ENCODE results near the gene SPINT1. TPM values are rescaled to one million over a fixed set of nuclear protein-coding genes. Genes with fewer than 3 reads are reported as not detected.
A peak's percentile ranks its signal among the peaks of the same experiment; 100 is the strongest.

Gene SPINT1
- total RNA-seq, 1 experiment from 2014 or later: 2.0 TPM

DNA sequence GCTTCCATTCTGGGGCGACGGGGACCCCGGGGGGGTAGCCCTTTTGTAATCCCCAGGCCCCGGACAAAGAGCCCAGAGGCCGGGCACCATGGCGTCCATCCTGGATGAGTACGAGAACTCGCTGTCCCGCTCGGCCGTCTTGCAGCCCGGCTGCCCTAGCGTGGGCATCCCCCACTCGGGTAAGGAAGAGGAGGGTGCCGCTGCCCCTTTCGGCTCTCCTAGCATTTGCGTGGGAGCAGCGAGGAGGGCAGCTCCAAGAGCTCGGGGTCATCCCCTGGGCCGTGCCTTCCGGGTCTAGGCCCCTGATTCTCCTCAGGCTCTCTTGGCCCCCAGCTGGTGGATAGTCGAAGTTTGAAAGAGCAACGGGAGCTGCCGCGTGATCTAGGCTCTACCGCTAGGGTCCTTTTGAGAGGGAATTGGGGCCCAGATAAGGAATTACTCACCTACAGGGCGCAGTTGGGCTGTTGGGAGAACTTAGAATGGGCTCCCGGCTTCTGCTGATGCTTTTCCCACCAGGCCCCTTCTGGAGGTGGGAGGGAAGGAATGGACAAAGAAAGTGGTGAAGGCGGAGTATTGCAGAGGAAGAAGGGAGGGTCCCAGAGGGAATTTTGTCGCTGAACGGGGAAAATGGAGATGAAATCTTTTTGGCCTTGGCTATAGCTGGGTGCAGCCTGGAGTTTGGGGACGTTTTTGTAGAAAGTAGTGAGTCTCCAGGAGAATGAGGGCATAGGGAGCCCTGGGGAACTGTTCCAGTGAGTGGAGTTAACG is 51.0 kb downstream of the SPINT1 start:
- Histone ChIP-seq H3K4me2 (ENCODE audit: low read depth, low read length, poor library complexity, severe bottlenecking) (peak overlapping the region; percentile 98), H2AFZ (ENCODE audit: low read length) (peak overlapping the region; percentile 44), H3K9ac (ENCODE audit: low read length) (peak overlapping the region; percentile 86), H3K79me2 (ENCODE audit: low read length) (peaks cover 17% of the 10 kb centered on the region), H4K20me1 (ENCODE audit: insufficient read depth, low read depth, low read length) (0 out of 2 replicates have a peak, but pooled peaks cover 3% of the 10 kb centered on the region), H3K9me2 (replicated peaks; ENCODE audit: insufficient read depth, low read length) (no peaks in the 10 kb centered on the region), H3K27me3 (ENCODE audit: low read length) (no peaks in the 10 kb centered on the region), H3K4me3 (ENCODE audit: low read length) (peak overlapping the region; percentile 88), H3K9me3 (ENCODE audit: low read length) (no peaks in the 10 kb centered on the region), H3K27ac (ENCODE audit: low read length) (no peak overlapping the region; the same call in 1 of the 2 replicates), H3K36me3 (ENCODE audit: insufficient read depth, low read length) (0 out of 2 replicates have a peak, but pooled peaks cover 3% of the 10 kb centered on the region), H3K4me1 (ENCODE audit: low read length) (peaks cover 28% of the 10 kb centered on the region)
- DNase-seq: peak; percentile 89

DNA sequence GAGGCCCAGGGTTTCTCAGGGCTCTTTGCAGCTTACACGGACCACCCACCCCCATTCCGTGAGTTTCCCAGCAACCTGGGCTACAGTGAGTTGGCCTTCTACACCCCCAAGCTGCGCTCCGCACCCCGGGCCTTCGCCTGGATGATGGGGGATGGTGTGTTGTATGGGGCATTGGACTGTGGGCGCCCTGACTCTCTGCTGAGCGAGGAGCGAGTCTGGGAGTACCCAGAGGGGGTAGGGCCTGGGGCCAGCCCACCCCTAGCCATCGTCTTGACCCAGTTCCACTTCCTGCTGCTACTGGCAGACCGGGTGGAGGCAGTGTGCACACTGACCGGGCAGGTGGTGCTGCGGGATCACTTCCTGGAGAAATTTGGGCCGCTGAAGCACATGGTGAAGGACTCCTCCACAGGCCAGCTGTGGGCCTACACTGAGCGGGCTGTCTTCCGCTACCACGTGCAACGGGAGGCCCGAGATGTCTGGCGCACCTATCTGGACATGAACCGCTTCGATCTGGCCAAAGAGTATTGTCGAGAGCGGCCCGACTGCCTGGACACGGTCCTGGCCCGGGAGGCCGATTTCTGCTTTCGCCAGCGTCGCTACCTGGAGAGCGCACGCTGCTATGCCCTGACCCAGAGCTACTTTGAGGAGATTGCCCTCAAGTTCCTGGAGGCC is 55.8 kb downstream of the SPINT1 start:
- Histone ChIP-seq H3K9ac (ENCODE audit: low read length) (no peak overlapping the region), H3K27me3 (ENCODE audit: low read length) (no peaks in the 10 kb centered on the region), H3K4me2 (ENCODE audit: low read depth, low read length, poor library complexity, severe bottlenecking) (no peak overlapping the region), H3K27ac (ENCODE audit: low read length) (no peak overlapping the region), H3K9me3 (ENCODE audit: low read length) (no peaks in the 10 kb centered on the region), H3K4me1 (ENCODE audit: low read length) (peaks cover 15% of the 10 kb centered on the region), H3K79me2 (ENCODE audit: low read length) (peaks cover 21% of the 10 kb centered on the region), H3K4me3 (ENCODE audit: low read length) (no peak overlapping the region), H3K36me3 (ENCODE audit: insufficient read depth, low read length) (peaks cover 12% of the 10 kb centered on the region), H4K20me1 (ENCODE audit: insufficient read depth, low read depth, low read length) (0 out of 2 replicates have a peak, but pooled peaks cover 7% of the 10 kb centered on the region), H3K9me2 (replicated peaks; ENCODE audit: insufficient read depth, low read length) (no peaks in the 10 kb centered on the region), H2AFZ (ENCODE audit: low read length) (no peak overlapping the region)
- DNase-seq: no peak

DNA sequence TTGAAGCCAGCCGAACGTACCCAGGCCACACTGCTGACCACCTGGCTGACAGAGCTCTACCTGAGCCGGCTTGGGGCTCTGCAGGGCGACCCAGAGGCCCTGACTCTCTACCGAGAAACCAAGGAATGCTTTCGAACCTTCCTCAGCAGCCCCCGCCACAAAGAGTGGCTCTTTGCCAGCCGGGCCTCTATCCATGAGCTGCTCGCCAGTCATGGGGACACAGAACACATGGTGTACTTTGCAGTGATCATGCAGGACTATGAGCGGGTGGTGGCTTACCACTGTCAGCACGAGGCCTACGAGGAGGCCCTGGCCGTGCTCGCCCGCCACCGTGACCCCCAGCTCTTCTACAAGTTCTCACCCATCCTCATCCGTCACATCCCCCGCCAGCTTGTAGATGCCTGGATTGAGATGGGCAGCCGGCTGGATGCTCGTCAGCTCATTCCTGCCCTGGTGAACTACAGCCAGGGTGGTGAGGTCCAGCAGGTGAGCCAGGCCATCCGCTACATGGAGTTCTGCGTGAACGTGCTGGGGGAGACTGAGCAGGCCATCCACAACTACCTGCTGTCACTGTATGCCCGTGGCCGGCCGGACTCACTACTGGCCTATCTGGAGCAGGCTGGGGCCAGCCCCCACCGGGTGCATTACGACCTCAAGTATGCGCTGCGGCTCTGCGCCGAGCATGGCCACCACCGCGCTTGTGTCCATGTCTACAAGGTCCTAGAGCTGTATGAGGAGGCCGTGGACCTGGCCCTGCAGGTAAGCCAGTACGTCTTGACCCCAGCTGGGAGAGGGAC is 56.6 kb downstream of the SPINT1 start:
- Histone ChIP-seq H4K20me1 (ENCODE audit: insufficient read depth, low read depth, low read length) (0 out of 2 replicates have a peak, but pooled peaks cover 4% of the 10 kb centered on the region), H3K79me2 (ENCODE audit: low read length) (peaks cover 13% of the 10 kb centered on the region), H2AFZ (ENCODE audit: low read length) (no peak overlapping the region), H3K4me2 (ENCODE audit: low read depth, low read length, poor library complexity, severe bottlenecking) (no peak overlapping the region), H3K27me3 (ENCODE audit: low read length) (no peaks in the 10 kb centered on the region), H3K9me3 (ENCODE audit: low read length) (no peaks in the 10 kb centered on the region), H3K36me3 (ENCODE audit: insufficient read depth, low read length) (peaks cover 12% of the 10 kb centered on the region), H3K27ac (ENCODE audit: low read length) (no peak overlapping the region), H3K9me2 (replicated peaks; ENCODE audit: insufficient read depth, low read length) (no peaks in the 10 kb centered on the region), H3K4me1 (ENCODE audit: low read length) (peaks cover 10% of the 10 kb centered on the region), H3K9ac (ENCODE audit: low read length) (no peak overlapping the region), H3K4me3 (ENCODE audit: low read length) (no peak overlapping the region)
- DNase-seq: no peak

DNA sequence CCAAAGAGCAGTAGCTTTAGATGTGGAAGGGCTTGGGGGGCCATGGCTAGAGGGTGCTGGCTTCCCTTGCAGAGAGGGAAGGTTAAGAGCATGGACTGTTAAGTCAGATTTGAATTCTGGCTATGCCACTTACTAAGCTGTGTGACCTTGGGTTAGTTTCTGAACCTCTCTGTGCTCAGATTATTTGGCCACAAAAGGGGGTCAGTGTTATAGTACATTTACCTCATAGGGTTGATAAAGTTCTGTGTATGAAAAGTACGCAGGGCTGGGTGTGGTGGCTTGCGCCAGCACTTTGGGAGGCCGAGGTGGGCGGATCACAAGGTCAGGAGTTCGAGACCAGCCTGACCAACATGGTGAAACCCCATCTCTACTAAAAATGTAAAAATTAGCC is 57.2 kb downstream of the SPINT1 start:
- no peaks in the 10 kb centered on the region for H3K9me3 ChIP-seq (ENCODE audit: low read length)
- H3K4me3 ChIP-seq (ENCODE audit: low read length): no peak overlapping the region
- peaks cover 7% of the 10 kb centered on the region for H3K4me1 ChIP-seq (ENCODE audit: low read length)
- no peak overlapping the region for H2AFZ ChIP-seq (ENCODE audit: low read length)
- H4K20me1 ChIP-seq (ENCODE audit: insufficient read depth, low read depth, low read length): 0 out of 2 replicates have a peak, but pooled peaks cover 3% of the 10 kb centered on the region
- no peak overlapping the region for H3K4me2 ChIP-seq (ENCODE audit: low read depth, low read length, poor library complexity, severe bottlenecking)
- H3K27ac ChIP-seq (ENCODE audit: low read length): no peak overlapping the region
- H3K79me2 ChIP-seq (ENCODE audit: low read length): peaks cover 7% of the 10 kb centered on the region
- H3K9me2 ChIP-seq (replicated peaks; ENCODE audit: insufficient read depth, low read length): no peaks in the 10 kb centered on the region
- H3K27me3 ChIP-seq (ENCODE audit: low read length): no peaks in the 10 kb centered on the region
- peaks cover 11% of the 10 kb centered on the region for H3K36me3 ChIP-seq (ENCODE audit: insufficient read depth, low read length)
- no peak overlapping the region for H3K9ac ChIP-seq (ENCODE audit: low read length)
- no peak for DNase-seq

DNA sequence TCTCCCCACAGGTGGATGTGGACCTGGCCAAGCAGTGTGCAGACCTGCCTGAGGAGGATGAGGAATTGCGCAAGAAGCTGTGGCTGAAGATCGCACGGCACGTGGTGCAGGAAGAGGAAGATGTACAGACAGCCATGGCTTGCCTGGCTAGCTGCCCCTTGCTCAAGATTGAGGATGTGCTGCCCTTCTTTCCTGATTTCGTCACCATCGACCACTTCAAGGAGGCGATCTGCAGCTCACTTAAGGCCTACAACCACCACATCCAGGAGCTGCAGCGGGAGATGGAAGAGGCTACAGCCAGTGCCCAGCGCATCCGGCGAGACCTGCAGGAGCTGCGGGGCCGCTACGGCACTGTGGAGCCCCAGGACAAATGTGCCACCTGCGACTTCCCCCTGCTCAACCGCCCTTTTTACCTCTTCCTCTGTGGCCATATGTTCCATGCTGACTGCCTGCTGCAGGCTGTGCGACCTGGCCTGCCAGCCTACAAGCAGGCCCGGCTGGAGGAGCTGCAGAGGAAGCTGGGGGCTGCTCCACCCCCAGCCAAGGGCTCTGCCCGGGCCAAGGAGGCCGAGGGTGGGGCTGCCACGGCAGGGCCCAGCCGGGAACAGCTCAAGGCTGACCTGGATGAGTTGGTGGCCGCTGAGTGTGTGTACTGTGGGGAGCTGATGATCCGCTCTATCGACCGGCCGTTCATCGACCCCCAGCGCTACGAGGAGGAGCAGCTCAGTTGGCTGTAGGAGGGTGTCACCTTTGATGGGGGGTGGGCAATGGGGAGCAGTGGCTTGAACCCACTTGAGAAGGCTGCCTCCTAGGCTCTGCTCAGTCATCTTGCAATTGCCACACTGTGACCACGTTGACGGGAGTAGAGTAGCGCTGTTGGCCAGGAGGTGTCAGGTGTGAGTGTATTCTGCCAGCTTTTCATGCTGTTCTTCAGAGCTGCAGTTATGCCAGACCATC is 59.0 kb downstream of the SPINT1 start:
- H3K9ac ChIP-seq (ENCODE audit: low read length): no peak overlapping the region
- H3K27me3 ChIP-seq (ENCODE audit: low read length): no peaks in the 10 kb centered on the region
- DNase-seq: no peak
- no peak overlapping the region for H2AFZ ChIP-seq (ENCODE audit: low read length)
- no peak overlapping the region for H3K27ac ChIP-seq (ENCODE audit: low read length)
- H4K20me1 ChIP-seq (ENCODE audit: insufficient read depth, low read depth, low read length): 0 out of 2 replicates have a peak, but pooled peaks cover 3% of the 10 kb centered on the region
- no peak overlapping the region for H3K4me2 ChIP-seq (ENCODE audit: low read depth, low read length, poor library complexity, severe bottlenecking)
- H3K79me2 ChIP-seq (ENCODE audit: low read length): peaks cover 7% of the 10 kb centered on the region
- H3K4me1 ChIP-seq (ENCODE audit: low read length): peaks cover 24% of the 10 kb centered on the region
- no peaks in the 10 kb centered on the region for H3K9me3 ChIP-seq (ENCODE audit: low read length)
- peaks cover 9% of the 10 kb centered on the region for H3K36me3 ChIP-seq (ENCODE audit: insufficient read depth, low read length)
- H3K4me3 ChIP-seq (ENCODE audit: low read length): no peak overlapping the region
- H3K9me2 ChIP-seq (replicated peaks; ENCODE audit: insufficient read depth, low read length): no peaks in the 10 kb centered on the region

DNA sequence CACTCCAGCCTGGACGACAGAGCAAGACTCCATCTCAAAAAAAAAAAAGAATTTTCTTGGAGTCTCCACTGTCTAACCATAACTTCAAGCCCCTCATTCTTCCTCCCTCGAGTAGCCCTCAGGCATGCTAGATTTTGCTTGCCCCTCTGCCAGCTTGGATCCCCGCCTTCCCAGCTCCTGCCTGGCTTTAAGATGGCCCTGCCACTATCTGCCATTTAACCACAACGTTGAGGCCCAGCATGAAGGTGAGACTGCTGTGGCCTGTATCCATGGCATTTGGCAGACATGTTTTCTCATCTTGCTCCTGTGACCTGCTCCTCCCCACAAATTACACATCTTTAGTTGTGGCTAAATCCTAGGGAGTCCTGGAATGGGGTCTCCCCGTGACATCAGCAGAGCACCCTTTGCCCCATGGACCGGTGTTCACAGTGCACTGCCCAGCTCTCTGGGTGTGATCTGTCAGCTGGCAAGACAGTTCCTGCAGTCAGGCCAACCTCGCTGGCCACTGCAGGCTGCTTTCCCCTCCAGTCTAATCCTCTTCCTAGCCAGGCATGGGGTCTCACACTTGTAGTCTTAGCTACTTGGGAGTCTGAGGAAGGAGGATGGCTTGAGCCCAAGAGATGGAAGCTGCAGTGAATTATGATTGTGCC is 60.8 kb downstream of the SPINT1 start:
- DNase-seq: no peak
- Histone ChIP-seq H4K20me1 (ENCODE audit: insufficient read depth, low read depth, low read length) (0 out of 2 replicates have a peak, but pooled peaks cover 3% of the 10 kb centered on the region), H3K9me3 (ENCODE audit: low read length) (no peaks in the 10 kb centered on the region), H3K4me1 (ENCODE audit: low read length) (peaks cover 24% of the 10 kb centered on the region), H2AFZ (ENCODE audit: low read length) (no peak overlapping the region), H3K9ac (ENCODE audit: low read length) (no peak overlapping the region), H3K36me3 (ENCODE audit: insufficient read depth, low read length) (peaks cover 9% of the 10 kb centered on the region), H3K79me2 (ENCODE audit: low read length) (peaks cover 7% of the 10 kb centered on the region), H3K27me3 (ENCODE audit: low read length) (no peaks in the 10 kb centered on the region), H3K27ac (ENCODE audit: low read length) (no peak overlapping the region), H3K4me3 (ENCODE audit: low read length) (no peak overlapping the region), H3K9me2 (replicated peaks; ENCODE audit: insufficient read depth, low read length) (no peaks in the 10 kb centered on the region), H3K4me2 (ENCODE audit: low read depth, low read length, poor library complexity, severe bottlenecking) (no peak overlapping the region)

Measured in Karpas-422 (cell line).